HCT116 (cell line): ENCODE data around the gene ANTXR2.

Experiments
- CEBPB ChIP-seq: IDR thresholded peaks from 2 replicates; pipeline ENCODE4 v1.6.1; 2012; ENCODE audit warnings: low read depth
- CTCF ChIP-seq, 3 experiments: fragments of 200-600 bp in 1 of 3; sonication (generic) in 1 of 3; IDR thresholded peaks in 2 of 3; conservative IDR thresholded peaks in 1 of 3; 2 replicates each; pipeline ENCODE4 v1.5.1; 2012 to 2017; ENCODE audit warnings: low read depth in 2 of 3, low read length in 2 of 3, antibody characterized with exemption in 1 of 3, borderline replicate concordance in 1 of 3, control low read depth in 1 of 3, mild to moderate bottlenecking in 1 of 3, mixed read lengths in 1 of 3, mixed run types in 1 of 3, moderate library complexity in 1 of 3; ENCODE audit not compliant: insufficient read depth in 1 of 3
- EZH2 ChIP-seq: fragments of 200-600 bp; sonication (generic); IDR thresholded peaks from 2 replicates; pipeline ENCODE4 v1.6.1; 2017; ENCODE audit warnings: antibody characterized with exemption, mixed run types
- POLR2AphosphoS5 ChIP-seq: IDR thresholded peaks from 2 replicates; pipeline ENCODE4 v1.6.1; 2011; ENCODE audit warnings: mild to moderate bottlenecking, low read depth, low read length, moderate library complexity
- SIN3A ChIP-seq: IDR thresholded peaks from 2 replicates; pipeline ENCODE4 v1.6.1; 2012; ENCODE audit warnings: low read depth

DNA sequence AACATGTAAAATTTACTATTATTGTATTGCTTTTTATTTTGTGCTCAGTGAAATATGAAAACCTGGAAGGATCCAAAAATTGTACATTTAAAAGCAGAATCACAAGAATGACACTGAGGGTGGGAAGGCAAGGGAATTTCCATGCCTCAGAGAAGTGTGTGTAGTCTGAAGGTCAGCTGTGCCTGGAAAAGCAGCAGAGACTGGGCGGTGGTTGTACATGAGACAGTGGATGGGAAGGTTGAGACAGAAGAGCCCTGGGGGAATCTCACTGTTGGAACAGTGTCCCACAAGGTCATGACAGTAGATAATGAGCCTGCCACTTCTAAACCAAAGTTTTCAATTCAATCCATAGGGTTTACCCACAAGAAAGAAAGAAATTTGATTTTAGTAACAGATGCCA, 17.1 kb upstream of the ANTXR2 start:
- TF ChIP-seq POLR2AphosphoS5 (no peak), CTCF (IDR thresholded peaks at IDR 0.05 in 2 of 3, conservative IDR thresholded peaks at IDR 0.05 in 1 of 3; ENCODE audit: borderline replicate concordance in 1 of 3, insufficient read depth in 1 of 3, low read depth in 2 of 3, low read length in 2 of 3) (no peak), EZH2 (no peak), CEBPB (no peak), SIN3A (no peak)
